ENCODE results near the gene TAF5L. TPM values are rescaled to one million over a fixed set of nuclear protein-coding genes. Genes with fewer than 3 reads are reported as not detected.
A peak's percentile ranks its signal among the peaks of the same experiment; 100 is the strongest.

TAF5L gene
- total RNA-seq, 1 donor from 2014 or later: 8.5 TPM

GRCh38 chr1:229627003-229627402, 1.1 kb upstream of the TAF5L start:
- Histone ChIP-seq H3F3A (ENCODE audit: low read depth) (peaks cover 13% of the 10 kb centered on the region), H3K9ac (peak overlapping the region; percentile 56), H3K9me3 (ENCODE audit: low read depth) (no peaks in the 10 kb centered on the region), H3K4me1 (peaks cover 16% of the 10 kb centered on the region), H3K4me3 (peak overlapping the region; percentile 85), H3K36me3 (no peaks in the 10 kb centered on the region), H3K4me2 (peak overlapping the region; percentile 92), H2AFZ (replicated peaks) (no peak overlapping the region), H4K20me1 (ENCODE audit: low read depth) (peaks cover 46% of the 10 kb centered on the region), H3K27me3 (no peaks in the 10 kb centered on the region), H3K79me2 (ENCODE audit: low read depth) (peaks cover 93% of the 10 kb centered on the region), H3K27ac (no peak overlapping the region)
- Mint-ChIP-seq H3K27me3 (ENCODE audit: insufficient read depth, low read depth) (peaks cover 2% of the 10 kb centered on the region), H3K27ac (no peak overlapping the region), H3K9me3 (no peaks in the 10 kb centered on the region), H3K4me3 (peak overlapping the region; percentile 100), H3K36me3 (peaks cover 3% of the 10 kb centered on the region), H3K4me1 (peaks cover 25% of the 10 kb centered on the region)
- DNase-seq (ENCODE audit: low spot score): no peak
- TF ChIP-seq CTCF (IDR thresholded peaks at IDR 0.05) (no peak), EZH2 (IDR thresholded peaks at IDR 0.05) (no peak), EZH2phosphoT487 (IDR thresholded peaks at IDR 0.05) (no peak)

- Histone ChIP-seq H2AFZ (replicated peaks) (peak overlapping the region; percentile 81), H3K4me3 (peak overlapping the region; percentile 85), H3F3A (ENCODE audit: low read depth) (peaks cover 13% of the 10 kb centered on the region), H3K4me1 (peaks cover 16% of the 10 kb centered on the region), H4K20me1 (ENCODE audit: low read depth) (peaks cover 46% of the 10 kb centered on the region), H3K27ac (peak overlapping the region; percentile 75), H3K9ac (peak overlapping the region; percentile 36), H3K36me3 (no peaks in the 10 kb centered on the region), H3K27me3 (no peaks in the 10 kb centered on the region), H3K79me2 (ENCODE audit: low read depth) (peaks cover 93% of the 10 kb centered on the region), H3K4me2 (peak overlapping the region; percentile 95), H3K9me3 (ENCODE audit: low read depth) (no peaks in the 10 kb centered on the region)
- TF ChIP-seq EZH2 (IDR thresholded peaks at IDR 0.05): no peak
- no peak for TF ChIP-seq EZH2phosphoT487 (IDR thresholded peaks at IDR 0.05)
- no peak for TF ChIP-seq CTCF (IDR thresholded peaks at IDR 0.05)
- H3K9me3 Mint-ChIP-seq: no peaks in the 10 kb centered on the region
- DNase-seq (ENCODE audit: low spot score): peak; percentile 85
- peaks cover 25% of the 10 kb centered on the region for H3K4me1 Mint-ChIP-seq
- H3K27me3 Mint-ChIP-seq (ENCODE audit: insufficient read depth, low read depth): peaks cover 2% of the 10 kb centered on the region
- H3K27ac Mint-ChIP-seq: peak overlapping the region; percentile 2
- H3K36me3 Mint-ChIP-seq: peaks cover 3% of the 10 kb centered on the region
- peak overlapping the region; percentile 97 for H3K4me3 Mint-ChIP-seq
Measured at GRCh38 chr1:229625071-229625914, 629 bp downstream of the TAF5L start.

GRCh38 chr1:229624521-229625070, 1.3 kb downstream of the TAF5L start:
- no peak overlapping the region for H3K27ac Mint-ChIP-seq
- H3K4me1 Mint-ChIP-seq: peaks cover 25% of the 10 kb centered on the region
- H3K4me3 Mint-ChIP-seq: peak overlapping the region; percentile 97
- no peak overlapping the region for H3K27ac ChIP-seq
- no peak overlapping the region for H3K9ac ChIP-seq
- H3K4me3 ChIP-seq: peak overlapping the region; percentile 85
- H4K20me1 ChIP-seq (ENCODE audit: low read depth): peaks cover 51% of the 10 kb centered on the region
- H2AFZ ChIP-seq (replicated peaks): peak overlapping the region; percentile 81
- no peaks in the 10 kb centered on the region for H3K36me3 ChIP-seq
- H3K4me1 ChIP-seq: peaks cover 16% of the 10 kb centered on the region
- TF ChIP-seq CTCF (IDR thresholded peaks at IDR 0.05) (no peak), EZH2 (IDR thresholded peaks at IDR 0.05) (no peak), EZH2phosphoT487 (IDR thresholded peaks at IDR 0.05) (no peak)
- H3K27me3 Mint-ChIP-seq (ENCODE audit: insufficient read depth, low read depth): peaks cover 2% of the 10 kb centered on the region
- H3F3A ChIP-seq (ENCODE audit: low read depth): peaks cover 13% of the 10 kb centered on the region
- H3K79me2 ChIP-seq (ENCODE audit: low read depth): peaks cover 93% of the 10 kb centered on the region
- no peaks in the 10 kb centered on the region for H3K36me3 Mint-ChIP-seq
- no peak for DNase-seq (ENCODE audit: low spot score)
- H3K9me3 Mint-ChIP-seq: no peaks in the 10 kb centered on the region
- no peaks in the 10 kb centered on the region for H3K27me3 ChIP-seq
- H3K4me2 ChIP-seq: peak overlapping the region; percentile 95
- no peaks in the 10 kb centered on the region for H3K9me3 ChIP-seq (ENCODE audit: low read depth)
